ENCODE measurements around the gene GAB2. TPM values are rescaled to one million over a fixed set of nuclear protein-coding genes. Genes with fewer than 3 reads are reported as not detected.

Gene GAB2
- total RNA-seq, 3 donors from 2014 or later = 1.9 to 3.2 (median 3.2) TPM

- Mint-ChIP-seq H3K4me1 (ENCODE audit: low read depth) (no peaks in the 10 kb centered on the region), H3K4me3 (no peak overlapping the region), H3K27me3 (ENCODE audit: low read depth) (no peaks in the 10 kb centered on the region), H3K36me3 (ENCODE audit: insufficient read depth) (no peaks in the 10 kb centered on the region), H3K9me3 (no peaks in the 10 kb centered on the region)
- DNase-seq = no peak
- ATAC-seq = no peak
Measured at GRCh38 chr11:78399136-78399535, 18.5 kb downstream of the GAB2 start.

GRCh38 chr11:78398715-78399114 is 18.9 kb downstream of the GAB2 start:
- Mint-ChIP-seq H3K36me3 (ENCODE audit: insufficient read depth) (no peaks in the 10 kb centered on the region), H3K4me1 (ENCODE audit: low read depth) (no peaks in the 10 kb centered on the region), H3K27me3 (ENCODE audit: low read depth) (no peaks in the 10 kb centered on the region), H3K4me3 (no peak overlapping the region), H3K9me3 (no peaks in the 10 kb centered on the region)
- no peak for DNase-seq
- no peak for ATAC-seq

GRCh38 chr11:78397398-78397797 is 20.2 kb downstream of the GAB2 start:
- no peak overlapping the region for H3K4me3 Mint-ChIP-seq
- H3K9me3 Mint-ChIP-seq = no peaks in the 10 kb centered on the region
- no peaks in the 10 kb centered on the region for H3K36me3 Mint-ChIP-seq (ENCODE audit: insufficient read depth)

GRCh38 chr11:78395597-78395996 is 22.0 kb downstream of the GAB2 start:
- DNase-seq (no peak), ATAC-seq (no peak)
- Mint-ChIP-seq H3K36me3 (ENCODE audit: insufficient read depth) (no peaks in the 10 kb centered on the region), H3K4me1 (ENCODE audit: low read depth) (no peaks in the 10 kb centered on the region), H3K27me3 (ENCODE audit: low read depth) (no peaks in the 10 kb centered on the region), H3K9me3 (no peaks in the 10 kb centered on the region), H3K4me3 (no peak overlapping the region)

More at GRCh38 chr11:78397398-78397797, 20.2 kb downstream of the GAB2 start:
- Mint-ChIP-seq H3K27me3 (ENCODE audit: low read depth) (no peaks in the 10 kb centered on the region), H3K4me1 (ENCODE audit: low read depth) (no peaks in the 10 kb centered on the region)
- DNase-seq (no peak), ATAC-seq (no peak)

GRCh38 chr11:78392854-78393253 is 24.8 kb downstream of the GAB2 start:
- Mint-ChIP-seq H3K36me3 (ENCODE audit: insufficient read depth) (peaks cover 4% of the 10 kb centered on the region), H3K27me3 (ENCODE audit: low read depth) (no peaks in the 10 kb centered on the region), H3K4me1 (ENCODE audit: low read depth) (no peaks in the 10 kb centered on the region), H3K9me3 (no peaks in the 10 kb centered on the region), H3K4me3 (no peak overlapping the region)
- no peak for ATAC-seq
- no peak for DNase-seq

- DNase-seq = no peak
- H3K4me1 Mint-ChIP-seq (ENCODE audit: low read depth) = no peaks in the 10 kb centered on the region
- H3K9me3 Mint-ChIP-seq = peaks cover 4% of the 10 kb centered on the region
- H3K36me3 Mint-ChIP-seq (ENCODE audit: insufficient read depth) = peaks cover 7% of the 10 kb centered on the region
- no peaks in the 10 kb centered on the region for H3K27me3 Mint-ChIP-seq (ENCODE audit: low read depth)
- no peak overlapping the region for H3K4me3 Mint-ChIP-seq
- ATAC-seq = no peak
Measured at GRCh38 chr11:78391424-78391823, 26.2 kb downstream of the GAB2 start.

GRCh38 chr11:78390809-78391208 is 26.8 kb downstream of the GAB2 start:
- H3K4me3 Mint-ChIP-seq = no peak overlapping the region

GRCh38 chr11:78386215-78386941 is 31.2 kb downstream of the GAB2 start:
- Mint-ChIP-seq H3K4me3 (no peak overlapping the region), H3K4me1 (ENCODE audit: low read depth) (no peaks in the 10 kb centered on the region), H3K36me3 (ENCODE audit: insufficient read depth) (peaks cover 19% of the 10 kb centered on the region), H3K27me3 (ENCODE audit: low read depth) (no peaks in the 10 kb centered on the region), H3K9me3 (peaks cover 22% of the 10 kb centered on the region)
- ATAC-seq = no peak
- no peak for DNase-seq

More at GRCh38 chr11:78390809-78391208, 26.8 kb downstream of the GAB2 start:
- Mint-ChIP-seq H3K36me3 (ENCODE audit: insufficient read depth) (peaks cover 7% of the 10 kb centered on the region), H3K9me3 (peaks cover 4% of the 10 kb centered on the region), H3K27me3 (ENCODE audit: low read depth) (no peaks in the 10 kb centered on the region), H3K4me1 (ENCODE audit: low read depth) (no peaks in the 10 kb centered on the region)
- DNase-seq = no peak
- ATAC-seq = no peak

- Mint-ChIP-seq H3K4me3 (no peak overlapping the region), H3K36me3 (ENCODE audit: insufficient read depth) (peaks cover 19% of the 10 kb centered on the region), H3K4me1 (ENCODE audit: low read depth) (no peaks in the 10 kb centered on the region), H3K27me3 (ENCODE audit: low read depth) (no peaks in the 10 kb centered on the region), H3K9me3 (peaks cover 22% of the 10 kb centered on the region)
- DNase-seq (no peak), ATAC-seq (no peak)
Measured at GRCh38 chr11:78385205-78385604, 32.4 kb downstream of the GAB2 start.

GRCh38 chr11:78384231-78384630 is 33.4 kb downstream of the GAB2 start:
- ATAC-seq = no peak
- Mint-ChIP-seq H3K27me3 (ENCODE audit: low read depth) (no peaks in the 10 kb centered on the region), H3K9me3 (peaks cover 22% of the 10 kb centered on the region), H3K36me3 (ENCODE audit: insufficient read depth) (peaks cover 15% of the 10 kb centered on the region), H3K4me3 (no peak overlapping the region), H3K4me1 (ENCODE audit: low read depth) (no peaks in the 10 kb centered on the region)
- no peak for DNase-seq

GRCh38 chr11:78381865-78382264 is 35.8 kb downstream of the GAB2 start:
- no peak for ATAC-seq
- H3K36me3 Mint-ChIP-seq (ENCODE audit: insufficient read depth) = peaks cover 12% of the 10 kb centered on the region
- H3K4me3 Mint-ChIP-seq = no peak overlapping the region
- no peaks in the 10 kb centered on the region for H3K27me3 Mint-ChIP-seq (ENCODE audit: low read depth)
- DNase-seq = no peak
- H3K4me1 Mint-ChIP-seq (ENCODE audit: low read depth) = no peaks in the 10 kb centered on the region
- peaks cover 20% of the 10 kb centered on the region for H3K9me3 Mint-ChIP-seq

- Mint-ChIP-seq H3K36me3 (ENCODE audit: insufficient read depth) (peaks cover 12% of the 10 kb centered on the region), H3K9me3 (peaks cover 25% of the 10 kb centered on the region), H3K4me1 (ENCODE audit: low read depth) (no peaks in the 10 kb centered on the region), H3K27me3 (ENCODE audit: low read depth) (no peaks in the 10 kb centered on the region), H3K4me3 (no peak overlapping the region)
- ATAC-seq (no peak), DNase-seq (no peak)
Measured at GRCh38 chr11:78380615-78381051, 37.0 kb downstream of the GAB2 start.

- no peaks in the 10 kb centered on the region for H3K4me1 Mint-ChIP-seq (ENCODE audit: low read depth)
- no peak overlapping the region for H3K4me3 Mint-ChIP-seq
- H3K9me3 Mint-ChIP-seq = peaks cover 10% of the 10 kb centered on the region
- H3K27me3 Mint-ChIP-seq (ENCODE audit: low read depth) = no peaks in the 10 kb centered on the region
- H3K36me3 Mint-ChIP-seq (ENCODE audit: insufficient read depth) = peaks cover 4% of the 10 kb centered on the region
- ATAC-seq = no peak
- no peak for DNase-seq
Measured at GRCh38 chr11:78379039-78379670, 38.5 kb downstream of the GAB2 start.

GRCh38 chr11:78377625-78378418 is 39.8 kb downstream of the GAB2 start:
- H3K36me3 Mint-ChIP-seq (ENCODE audit: insufficient read depth) = no peaks in the 10 kb centered on the region

More at GRCh38 chr11:78377625-78378418, 39.8 kb downstream of the GAB2 start:
- H3K27me3 Mint-ChIP-seq (ENCODE audit: low read depth) = no peaks in the 10 kb centered on the region
- no peak for DNase-seq
- no peak overlapping the region for H3K4me3 Mint-ChIP-seq
- ATAC-seq = no peak
- no peaks in the 10 kb centered on the region for H3K4me1 Mint-ChIP-seq (ENCODE audit: low read depth)
- peaks cover 7% of the 10 kb centered on the region for H3K9me3 Mint-ChIP-seq
